C4-2B (cell line): ENCODE data around the gene TRIM27.

Source experiments
- ZFX ChIP-seq: fragments of 450-650 bp; IDR thresholded peaks from 2 replicates; pipeline ENCODE4 v1.6.1; 2017
- TF ChIP-seq, protein P1 (sequence below): fragments of 450-650 bp; conservative IDR thresholded peaks from 2 replicates; pipeline ENCODE4 v1.5.1; 2017; ENCODE audit warnings: mild to moderate bottlenecking

DNA sequence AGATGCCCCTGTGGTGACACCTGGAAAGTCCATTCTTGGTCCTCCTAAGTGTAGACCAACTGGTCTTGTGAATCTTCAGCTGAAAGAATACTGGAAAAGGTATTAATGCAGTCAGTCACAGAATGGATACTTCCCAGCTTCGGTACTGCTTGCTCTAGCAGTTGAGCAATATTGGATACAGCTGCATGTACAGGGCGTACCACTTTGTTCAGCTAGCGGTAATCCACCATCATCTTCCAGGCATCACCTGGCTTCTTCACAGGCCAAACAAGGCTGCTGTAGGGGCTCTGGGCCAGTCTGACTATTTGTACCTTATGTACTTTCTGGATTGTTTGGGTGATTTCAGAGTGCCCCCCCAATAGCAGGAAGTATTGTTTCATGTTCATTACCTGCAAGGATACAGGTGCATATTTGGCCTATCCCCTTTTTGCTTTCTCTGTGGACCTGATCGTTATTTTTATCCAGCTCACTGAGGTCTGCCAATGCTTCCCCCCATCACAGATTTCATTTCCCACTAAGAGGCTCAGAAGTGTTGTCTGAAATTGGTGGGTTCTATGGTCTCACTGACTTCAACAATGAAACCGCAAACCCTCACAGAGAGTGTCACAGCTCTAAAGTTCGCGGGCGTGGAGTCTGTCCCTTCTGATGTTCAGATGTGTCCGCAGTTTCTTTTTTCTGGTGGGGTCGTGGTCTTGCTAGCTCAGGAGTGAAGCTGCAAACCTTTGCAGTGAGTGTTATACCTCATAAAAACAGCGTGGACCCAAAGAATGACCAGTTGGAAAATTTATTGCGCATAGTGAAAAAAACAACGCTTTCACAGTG, 52.2 kb downstream of the TRIM27 start:
- TF ChIP-seq, protein P1, sequence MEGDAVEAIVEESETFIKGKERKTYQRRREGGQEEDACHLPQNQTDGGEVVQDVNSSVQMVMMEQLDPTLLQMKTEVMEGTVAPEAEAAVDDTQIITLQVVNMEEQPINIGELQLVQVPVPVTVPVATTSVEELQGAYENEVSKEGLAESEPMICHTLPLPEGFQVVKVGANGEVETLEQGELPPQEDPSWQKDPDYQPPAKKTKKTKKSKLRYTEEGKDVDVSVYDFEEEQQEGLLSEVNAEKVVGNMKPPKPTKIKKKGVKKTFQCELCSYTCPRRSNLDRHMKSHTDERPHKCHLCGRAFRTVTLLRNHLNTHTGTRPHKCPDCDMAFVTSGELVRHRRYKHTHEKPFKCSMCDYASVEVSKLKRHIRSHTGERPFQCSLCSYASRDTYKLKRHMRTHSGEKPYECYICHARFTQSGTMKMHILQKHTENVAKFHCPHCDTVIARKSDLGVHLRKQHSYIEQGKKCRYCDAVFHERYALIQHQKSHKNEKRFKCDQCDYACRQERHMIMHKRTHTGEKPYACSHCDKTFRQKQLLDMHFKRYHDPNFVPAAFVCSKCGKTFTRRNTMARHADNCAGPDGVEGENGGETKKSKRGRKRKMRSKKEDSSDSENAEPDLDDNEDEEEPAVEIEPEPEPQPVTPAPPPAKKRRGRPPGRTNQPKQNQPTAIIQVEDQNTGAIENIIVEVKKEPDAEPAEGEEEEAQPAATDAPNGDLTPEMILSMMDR, result no peak
- no peak for TF ChIP-seq ZFX
